HEK293 (cell line): ENCODE results near the gene NMRK2.
A peak's percentile ranks its signal among the peaks of the same experiment; 100 is the strongest.

Experiments used
- FEZF1 ChIP-seq: fragments of 450-650 bp; formaldehyde crosslinking; IDR thresholded peaks from 2 replicates; pipeline ENCODE4 v1.5.1; 2016; ENCODE audit warnings: missing biosample characterization, missing genetic modification characterization
- GLI4 ChIP-seq: fragments of 450-650 bp; formaldehyde crosslinking; IDR thresholded peaks from 2 replicates; pipeline ENCODE4 v1.5.1; 2016; ENCODE audit warnings: missing biosample characterization, missing genetic modification characterization
- OVOL3 ChIP-seq: fragments of 450-650 bp; formaldehyde crosslinking; IDR thresholded peaks from 2 replicates; pipeline ENCODE4 v1.5.1; 2016; ENCODE audit warnings: missing biosample characterization, missing genetic modification characterization
- ZBTB20 ChIP-seq: fragments of 450-650 bp; formaldehyde crosslinking; IDR thresholded peaks from 2 replicates; pipeline ENCODE4 v1.5.1; 2016; ENCODE audit warnings: missing biosample characterization, missing genetic modification characterization
- ZNF133 ChIP-seq: fragments of 450-650 bp; formaldehyde crosslinking; IDR thresholded peaks from 2 replicates; pipeline ENCODE4 v1.5.1; 2016; ENCODE audit warnings: missing biosample characterization, missing genetic modification characterization
- ZNF16 ChIP-seq: fragments of 450-650 bp; formaldehyde crosslinking; IDR thresholded peaks from 2 replicates; pipeline ENCODE4 v1.5.1; 2016; ENCODE audit warnings: low read depth, missing biosample characterization, missing genetic modification characterization
- ZNF184 ChIP-seq: fragments of 450-650 bp; IDR thresholded peaks from 2 replicates; pipeline ENCODE4 v1.5.1; 2018; ENCODE audit warnings: missing biosample characterization, mild to moderate bottlenecking, missing genetic modification characterization
- ZNF366 ChIP-seq: fragments of 450-650 bp; formaldehyde crosslinking; conservative IDR thresholded peaks from 2 replicates; pipeline ENCODE4 v1.5.1; 2016; ENCODE audit warnings: missing biosample characterization, missing genetic modification characterization
- ZNF404 ChIP-seq: fragments of 450-650 bp; formaldehyde crosslinking; IDR thresholded peaks from 2 replicates; pipeline ENCODE4 v1.5.1; 2017; ENCODE audit warnings: missing biosample characterization, missing genetic modification characterization
- ZNF423 ChIP-seq: fragments of 450-650 bp; formaldehyde crosslinking; IDR thresholded peaks from 2 replicates; pipeline ENCODE4 v1.5.1; 2016; ENCODE audit warnings: missing biosample characterization, missing genetic modification characterization
- ZNF426 ChIP-seq: fragments of 450-650 bp; formaldehyde crosslinking; IDR thresholded peaks from 2 replicates; pipeline ENCODE4 v1.5.1; 2017; ENCODE audit warnings: missing biosample characterization, missing genetic modification characterization, mild to moderate bottlenecking, inconsistent platforms, moderate library complexity
- ZNF521 ChIP-seq: fragments of 450-650 bp; formaldehyde crosslinking; IDR thresholded peaks from 2 replicates; pipeline ENCODE4 v1.5.1; 2017; ENCODE audit warnings: missing biosample characterization, mild to moderate bottlenecking, missing genetic modification characterization
- ZNF548 ChIP-seq: fragments of 450-650 bp; formaldehyde crosslinking; IDR thresholded peaks from 2 replicates; pipeline ENCODE4 v1.5.1; 2016; ENCODE audit warnings: missing biosample characterization, missing genetic modification characterization
- ZNF585B ChIP-seq: fragments of 450-650 bp; formaldehyde crosslinking; IDR thresholded peaks from 2 replicates; pipeline ENCODE4 v1.5.1; 2016; ENCODE audit warnings: missing biosample characterization, missing genetic modification characterization
- ZNF626 ChIP-seq: fragments of 450-650 bp; sonication (Bioruptor Pico); formaldehyde crosslinking; IDR thresholded peaks from 2 replicates; pipeline ENCODE4 v1.5.1; 2018; ENCODE audit warnings: missing biosample characterization, missing genetic modification characterization, inconsistent platforms
- ZNF830 ChIP-seq: fragments of 450-650 bp; IDR thresholded peaks from 2 replicates; pipeline ENCODE4 v1.5.0; 2018; ENCODE audit warnings: missing biosample characterization, missing genetic modification characterization, low read depth, mild to moderate bottlenecking, moderate library complexity
- ZNF843 ChIP-seq: fragments of 450-650 bp; formaldehyde crosslinking; IDR thresholded peaks from 2 replicates; pipeline ENCODE4 v1.5.1; 2016; ENCODE audit warnings: missing biosample characterization, missing genetic modification characterization
- ZSCAN23 ChIP-seq: fragments of 450-650 bp; formaldehyde crosslinking; IDR thresholded peaks from 2 replicates; pipeline ENCODE4 v1.5.1; 2016; ENCODE audit warnings: missing biosample characterization, missing genetic modification characterization
- TF ChIP-seq, protein P1 (sequence below): fragments of 450-650 bp; formaldehyde crosslinking; IDR thresholded peaks from 2 replicates; pipeline ENCODE4 v1.5.1; 2016; ENCODE audit warnings: missing biosample characterization, missing genetic modification characterization, borderline replicate concordance
- TF ChIP-seq, protein P2 (sequence below): fragments of 450-650 bp; formaldehyde crosslinking; IDR thresholded peaks from 2 replicates; pipeline ENCODE4 v1.5.1; 2016; ENCODE audit warnings: missing biosample characterization, missing genetic modification characterization
- TF ChIP-seq, protein P3 (sequence below): fragments of 450-650 bp; formaldehyde crosslinking; IDR thresholded peaks from 2 replicates; pipeline ENCODE4 v1.5.1; 2016; ENCODE audit warnings: missing biosample characterization, missing genetic modification characterization
- TF ChIP-seq, protein P4 (sequence below): fragments of 450-650 bp; formaldehyde crosslinking; IDR thresholded peaks from 2 replicates; pipeline ENCODE4 v1.5.1; 2016; ENCODE audit warnings: missing biosample characterization, missing genetic modification characterization, low read depth
- TF ChIP-seq, protein P5 (sequence below): fragments of 450-650 bp; formaldehyde crosslinking; optimal IDR thresholded peaks from 2 replicates; pipeline ENCODE3; 2016; ENCODE audit warnings: missing biosample characterization, mild to moderate bottlenecking, missing genetic modification characterization
- TF ChIP-seq, protein P6 (sequence below): fragments of 450-650 bp; formaldehyde crosslinking; IDR thresholded peaks from 2 replicates; pipeline ENCODE4 v1.5.1; 2016; ENCODE audit warnings: missing biosample characterization, missing genetic modification characterization, borderline replicate concordance
- TF ChIP-seq, protein P7 (sequence below): fragments of 450-650 bp; formaldehyde crosslinking; IDR thresholded peaks from 2 replicates; pipeline ENCODE4; 2016; ENCODE audit warnings: missing biosample characterization, missing genetic modification characterization

Gene NMRK2

DNA sequence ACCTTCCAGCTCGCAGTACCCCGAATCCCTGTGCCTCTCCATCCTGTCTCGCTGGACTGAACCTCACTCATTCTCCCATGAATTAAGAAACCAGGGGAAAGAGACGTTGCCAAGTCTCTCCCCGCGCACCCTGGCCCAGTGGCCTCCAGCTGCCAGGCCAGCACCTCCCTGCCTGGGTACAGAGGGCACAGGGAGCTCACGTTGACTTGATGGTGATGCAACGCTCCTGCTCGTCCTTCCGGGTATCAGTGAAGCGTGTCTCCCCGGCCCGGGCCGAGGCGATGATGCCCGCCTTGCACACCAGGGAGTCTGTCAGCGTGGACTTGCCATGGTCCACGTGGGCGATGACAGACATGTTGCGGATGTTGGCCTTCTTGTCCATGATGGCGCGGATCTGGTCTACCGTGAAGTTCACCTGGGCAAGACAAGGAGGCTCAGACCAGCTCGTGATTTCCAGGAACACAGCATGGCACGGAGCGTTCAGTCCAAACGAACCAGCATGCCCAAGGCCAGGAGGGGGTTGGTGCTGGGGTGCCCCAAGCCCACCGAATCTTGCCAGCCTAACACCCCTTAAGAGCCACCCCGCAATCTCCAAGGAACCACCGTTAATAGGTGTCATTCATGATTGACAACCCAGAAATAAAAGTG lies 51.2 kb downstream of the NMRK2 start (continued):
- TF ChIP-seq, protein P1, sequence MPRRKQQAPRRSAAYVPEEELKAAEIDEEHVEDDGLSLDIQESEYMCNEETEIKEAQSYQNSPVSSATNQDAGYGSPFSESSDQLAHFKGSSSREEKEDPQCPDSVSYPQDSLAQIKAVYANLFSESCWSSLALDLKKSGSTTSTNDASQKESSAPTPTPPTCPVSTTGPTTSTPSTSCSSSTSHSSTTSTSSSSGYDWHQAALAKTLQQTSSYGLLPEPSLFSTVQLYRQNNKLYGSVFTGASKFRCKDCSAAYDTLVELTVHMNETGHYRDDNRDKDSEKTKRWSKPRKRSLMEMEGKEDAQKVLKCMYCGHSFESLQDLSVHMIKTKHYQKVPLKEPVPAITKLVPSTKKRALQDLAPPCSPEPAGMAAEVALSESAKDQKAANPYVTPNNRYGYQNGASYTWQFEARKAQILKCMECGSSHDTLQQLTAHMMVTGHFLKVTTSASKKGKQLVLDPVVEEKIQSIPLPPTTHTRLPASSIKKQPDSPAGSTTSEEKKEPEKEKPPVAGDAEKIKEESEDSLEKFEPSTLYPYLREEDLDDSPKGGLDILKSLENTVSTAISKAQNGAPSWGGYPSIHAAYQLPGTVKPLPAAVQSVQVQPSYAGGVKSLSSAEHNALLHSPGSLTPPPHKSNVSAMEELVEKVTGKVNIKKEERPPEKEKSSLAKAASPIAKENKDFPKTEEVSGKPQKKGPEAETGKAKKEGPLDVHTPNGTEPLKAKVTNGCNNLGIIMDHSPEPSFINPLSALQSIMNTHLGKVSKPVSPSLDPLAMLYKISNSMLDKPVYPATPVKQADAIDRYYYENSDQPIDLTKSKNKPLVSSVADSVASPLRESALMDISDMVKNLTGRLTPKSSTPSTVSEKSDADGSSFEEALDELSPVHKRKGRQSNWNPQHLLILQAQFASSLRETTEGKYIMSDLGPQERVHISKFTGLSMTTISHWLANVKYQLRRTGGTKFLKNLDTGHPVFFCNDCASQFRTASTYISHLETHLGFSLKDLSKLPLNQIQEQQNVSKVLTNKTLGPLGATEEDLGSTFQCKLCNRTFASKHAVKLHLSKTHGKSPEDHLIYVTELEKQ (tag by site-specific recombination), result no peak
- no peak for TF ChIP-seq GLI4 (tag by site-specific recombination)
- TF ChIP-seq ZNF830, result no peak
- no peak for TF ChIP-seq ZNF133 (tag by site-specific recombination)
- TF ChIP-seq ZNF626 (tag by site-specific recombination), result no peak
- TF ChIP-seq ZNF843 (tag by site-specific recombination), result no peak
- TF ChIP-seq, protein P2, sequence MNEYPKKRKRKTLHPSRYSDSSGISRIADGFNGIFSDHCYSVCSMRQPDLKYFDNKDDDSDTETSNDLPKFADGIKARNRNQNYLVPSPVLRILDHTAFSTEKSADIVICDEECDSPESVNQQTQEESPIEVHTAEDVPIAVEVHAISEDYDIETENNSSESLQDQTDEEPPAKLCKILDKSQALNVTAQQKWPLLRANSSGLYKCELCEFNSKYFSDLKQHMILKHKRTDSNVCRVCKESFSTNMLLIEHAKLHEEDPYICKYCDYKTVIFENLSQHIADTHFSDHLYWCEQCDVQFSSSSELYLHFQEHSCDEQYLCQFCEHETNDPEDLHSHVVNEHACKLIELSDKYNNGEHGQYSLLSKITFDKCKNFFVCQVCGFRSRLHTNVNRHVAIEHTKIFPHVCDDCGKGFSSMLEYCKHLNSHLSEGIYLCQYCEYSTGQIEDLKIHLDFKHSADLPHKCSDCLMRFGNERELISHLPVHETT (tag by site-specific recombination), result no peak
- no peak for TF ChIP-seq ZNF585B (tag by site-specific recombination)
- no peak for TF ChIP-seq ZNF521 (tag by site-specific recombination)
- TF ChIP-seq, protein P3, sequence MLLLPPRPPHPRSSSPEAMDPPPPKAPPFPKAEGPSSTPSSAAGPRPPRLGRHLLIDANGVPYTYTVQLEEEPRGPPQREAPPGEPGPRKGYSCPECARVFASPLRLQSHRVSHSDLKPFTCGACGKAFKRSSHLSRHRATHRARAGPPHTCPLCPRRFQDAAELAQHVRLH (tag by site-specific recombination), result no peak
- TF ChIP-seq ZNF184 (tag by site-specific recombination), result no peak
- TF ChIP-seq, protein P4, sequence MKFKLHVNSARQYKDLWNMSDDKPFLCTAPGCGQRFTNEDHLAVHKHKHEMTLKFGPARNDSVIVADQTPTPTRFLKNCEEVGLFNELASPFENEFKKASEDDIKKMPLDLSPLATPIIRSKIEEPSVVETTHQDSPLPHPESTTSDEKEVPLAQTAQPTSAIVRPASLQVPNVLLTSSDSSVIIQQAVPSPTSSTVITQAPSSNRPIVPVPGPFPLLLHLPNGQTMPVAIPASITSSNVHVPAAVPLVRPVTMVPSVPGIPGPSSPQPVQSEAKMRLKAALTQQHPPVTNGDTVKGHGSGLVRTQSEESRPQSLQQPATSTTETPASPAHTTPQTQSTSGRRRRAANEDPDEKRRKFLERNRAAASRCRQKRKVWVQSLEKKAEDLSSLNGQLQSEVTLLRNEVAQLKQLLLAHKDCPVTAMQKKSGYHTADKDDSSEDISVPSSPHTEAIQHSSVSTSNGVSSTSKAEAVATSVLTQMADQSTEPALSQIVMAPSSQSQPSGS, result no peak
- TF ChIP-seq, protein P5, sequence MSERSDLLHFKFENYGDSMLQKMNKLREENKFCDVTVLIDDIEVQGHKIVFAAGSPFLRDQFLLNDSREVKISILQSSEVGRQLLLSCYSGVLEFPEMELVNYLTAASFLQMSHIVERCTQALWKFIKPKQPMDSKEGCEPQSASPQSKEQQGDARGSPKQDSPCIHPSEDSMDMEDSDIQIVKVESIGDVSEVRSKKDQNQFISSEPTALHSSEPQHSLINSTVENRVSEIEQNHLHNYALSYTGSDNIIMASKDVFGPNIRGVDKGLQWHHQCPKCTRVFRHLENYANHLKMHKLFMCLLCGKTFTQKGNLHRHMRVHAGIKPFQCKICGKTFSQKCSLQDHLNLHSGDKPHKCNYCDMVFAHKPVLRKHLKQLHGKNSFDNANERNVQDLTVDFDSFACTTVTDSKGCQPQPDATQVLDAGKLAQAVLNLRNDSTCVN (tag by site-specific recombination), result peak; percentile 16
- TF ChIP-seq ZSCAN23 (tag by site-specific recombination), result no peak
- TF ChIP-seq FEZF1, result no peak
- no peak for TF ChIP-seq ZNF366
- no peak for TF ChIP-seq ZNF426 (tag by site-specific recombination)
- TF ChIP-seq ZNF16 (tag by site-specific recombination), result no peak
- no peak for TF ChIP-seq ZNF404
- no peak for TF ChIP-seq ZNF548 (tag by site-specific recombination)
- TF ChIP-seq ZBTB20 (tag by site-specific recombination), result no peak
- TF ChIP-seq OVOL3 (tag by site-specific recombination), result no peak
- TF ChIP-seq, protein P6, sequence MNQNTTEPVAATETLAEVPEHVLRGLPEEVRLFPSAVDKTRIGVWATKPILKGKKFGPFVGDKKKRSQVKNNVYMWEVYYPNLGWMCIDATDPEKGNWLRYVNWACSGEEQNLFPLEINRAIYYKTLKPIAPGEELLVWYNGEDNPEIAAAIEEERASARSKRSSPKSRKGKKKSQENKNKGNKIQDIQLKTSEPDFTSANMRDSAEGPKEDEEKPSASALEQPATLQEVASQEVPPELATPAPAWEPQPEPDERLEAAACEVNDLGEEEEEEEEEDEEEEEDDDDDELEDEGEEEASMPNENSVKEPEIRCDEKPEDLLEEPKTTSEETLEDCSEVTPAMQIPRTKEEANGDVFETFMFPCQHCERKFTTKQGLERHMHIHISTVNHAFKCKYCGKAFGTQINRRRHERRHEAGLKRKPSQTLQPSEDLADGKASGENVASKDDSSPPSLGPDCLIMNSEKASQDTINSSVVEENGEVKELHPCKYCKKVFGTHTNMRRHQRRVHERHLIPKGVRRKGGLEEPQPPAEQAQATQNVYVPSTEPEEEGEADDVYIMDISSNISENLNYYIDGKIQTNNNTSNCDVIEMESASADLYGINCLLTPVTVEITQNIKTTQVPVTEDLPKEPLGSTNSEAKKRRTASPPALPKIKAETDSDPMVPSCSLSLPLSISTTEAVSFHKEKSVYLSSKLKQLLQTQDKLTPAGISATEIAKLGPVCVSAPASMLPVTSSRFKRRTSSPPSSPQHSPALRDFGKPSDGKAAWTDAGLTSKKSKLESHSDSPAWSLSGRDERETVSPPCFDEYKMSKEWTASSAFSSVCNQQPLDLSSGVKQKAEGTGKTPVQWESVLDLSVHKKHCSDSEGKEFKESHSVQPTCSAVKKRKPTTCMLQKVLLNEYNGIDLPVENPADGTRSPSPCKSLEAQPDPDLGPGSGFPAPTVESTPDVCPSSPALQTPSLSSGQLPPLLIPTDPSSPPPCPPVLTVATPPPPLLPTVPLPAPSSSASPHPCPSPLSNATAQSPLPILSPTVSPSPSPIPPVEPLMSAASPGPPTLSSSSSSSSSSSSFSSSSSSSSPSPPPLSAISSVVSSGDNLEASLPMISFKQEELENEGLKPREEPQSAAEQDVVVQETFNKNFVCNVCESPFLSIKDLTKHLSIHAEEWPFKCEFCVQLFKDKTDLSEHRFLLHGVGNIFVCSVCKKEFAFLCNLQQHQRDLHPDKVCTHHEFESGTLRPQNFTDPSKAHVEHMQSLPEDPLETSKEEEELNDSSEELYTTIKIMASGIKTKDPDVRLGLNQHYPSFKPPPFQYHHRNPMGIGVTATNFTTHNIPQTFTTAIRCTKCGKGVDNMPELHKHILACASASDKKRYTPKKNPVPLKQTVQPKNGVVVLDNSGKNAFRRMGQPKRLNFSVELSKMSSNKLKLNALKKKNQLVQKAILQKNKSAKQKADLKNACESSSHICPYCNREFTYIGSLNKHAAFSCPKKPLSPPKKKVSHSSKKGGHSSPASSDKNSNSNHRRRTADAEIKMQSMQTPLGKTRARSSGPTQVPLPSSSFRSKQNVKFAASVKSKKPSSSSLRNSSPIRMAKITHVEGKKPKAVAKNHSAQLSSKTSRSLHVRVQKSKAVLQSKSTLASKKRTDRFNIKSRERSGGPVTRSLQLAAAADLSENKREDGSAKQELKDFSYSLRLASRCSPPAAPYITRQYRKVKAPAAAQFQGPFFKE, result peak; percentile 23; the same call in 1 of the 2 replicates
- TF ChIP-seq, protein P7, sequence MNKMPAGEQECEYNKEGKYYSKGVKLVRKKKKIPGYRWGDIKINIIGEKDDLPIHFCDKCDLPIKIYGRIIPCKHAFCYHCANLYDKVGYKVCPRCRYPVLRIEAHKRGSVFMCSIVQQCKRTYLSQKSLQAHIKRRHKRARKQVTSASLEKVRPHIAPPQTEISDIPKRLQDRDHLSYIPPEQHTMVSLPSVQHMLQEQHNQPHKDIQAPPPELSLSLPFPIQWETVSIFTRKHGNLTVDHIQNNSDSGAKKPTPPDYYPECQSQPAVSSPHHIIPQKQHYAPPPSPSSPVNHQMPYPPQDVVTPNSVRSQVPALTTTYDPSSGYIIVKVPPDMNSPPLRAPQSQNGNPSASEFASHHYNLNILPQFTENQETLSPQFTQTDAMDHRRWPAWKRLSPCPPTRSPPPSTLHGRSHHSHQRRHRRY (tag by site-specific recombination), result no peak
- no peak for TF ChIP-seq ZNF423 (tag by site-specific recombination)
